ENCODE results near the gene TENT4A. TPM values are rescaled to one million over a fixed set of nuclear protein-coding genes. Genes with fewer than 3 reads are reported as not detected.

The TENT4A gene
- total RNA-seq, 2 donors from 2014 or later: 17.1 to 21.9 TPM

- peaks cover 15% of the 10 kb centered on the region for H3K4me1 ChIP-seq
- TF ChIP-seq CTCF (IDR thresholded peaks at IDR 0.05): no peak
- H3K9me3 ChIP-seq: no peaks in the 10 kb centered on the region
- DNase-seq: no peak
- no peak overlapping the region for H3K4me3 ChIP-seq
- H3K27me3 ChIP-seq: no peaks in the 10 kb centered on the region
- intact Hi-C loops (cut with DNase I): no loop called here
- peak overlapping the region; percentile 3 for H3K27ac ChIP-seq
- no peak overlapping the region for H3K9ac ChIP-seq (ENCODE audit: low read depth in 2 of 2, low read length in 2 of 2)
- H3K36me3 ChIP-seq: no peaks in the 10 kb centered on the region
These were observed 19.6 kb downstream of the TENT4A start for GRCh38 chr5:6732634-6733410.

- intact Hi-C loops (cut with DNase I): no loop called here
- no peak overlapping the region for H3K27ac ChIP-seq
- DNase-seq: no peak
These were observed 20.4 kb downstream of the TENT4A start for GRCh38 chr5:6733411-6734242.

GRCh38 chr5:6734243-6734700 lies 21.0 kb downstream of the TENT4A start:
- H3K27me3 ChIP-seq: no peaks in the 10 kb centered on the region
- H3K4me3 ChIP-seq: no peak overlapping the region
- DNase-seq: no peak
- H3K9ac ChIP-seq (ENCODE audit: low read depth in 2 of 2, low read length in 2 of 2): no peak overlapping the region
- TF ChIP-seq CTCF (IDR thresholded peaks at IDR 0.05): no peak
- no peaks in the 10 kb centered on the region for H3K36me3 ChIP-seq
- H3K27ac ChIP-seq: no peak overlapping the region
- H3K9me3 ChIP-seq: no peaks in the 10 kb centered on the region
- H3K4me1 ChIP-seq: peaks cover 15% of the 10 kb centered on the region
- intact Hi-C loops (cut with DNase I): no loop called here

More at GRCh38 chr5:6733411-6734242, 20.4 kb downstream of the TENT4A start:
- Histone ChIP-seq H3K9ac (ENCODE audit: low read depth in 2 of 2, low read length in 2 of 2) (no peak overlapping the region), H3K9me3 (no peaks in the 10 kb centered on the region), H3K4me3 (no peak overlapping the region), H3K4me1 (peaks cover 15% of the 10 kb centered on the region), H3K36me3 (no peaks in the 10 kb centered on the region), H3K27me3 (no peaks in the 10 kb centered on the region)
- no peak for TF ChIP-seq CTCF (IDR thresholded peaks at IDR 0.05)

- TF ChIP-seq CTCF (IDR thresholded peaks at IDR 0.05): no peak
- H3K27me3 ChIP-seq: no peaks in the 10 kb centered on the region
- no peak overlapping the region for H3K4me3 ChIP-seq
- no peaks in the 10 kb centered on the region for H3K36me3 ChIP-seq
- H3K27ac ChIP-seq: no peak overlapping the region
- intact Hi-C loops (cut with DNase I): no loop called here
- H3K9me3 ChIP-seq: no peaks in the 10 kb centered on the region
- H3K9ac ChIP-seq (ENCODE audit: low read depth in 2 of 2, low read length in 2 of 2): no peak overlapping the region
- H3K4me1 ChIP-seq: peaks cover 10% of the 10 kb centered on the region
- DNase-seq: no peak
These were observed 21.5 kb downstream of the TENT4A start for GRCh38 chr5:6734781-6735180.

GRCh38 chr5:6736106-6736505 lies 22.9 kb downstream of the TENT4A start:
- no peaks in the 10 kb centered on the region for H3K9me3 ChIP-seq
- no peak overlapping the region for H3K9ac ChIP-seq (ENCODE audit: low read depth in 2 of 2, low read length in 2 of 2)
- peaks cover 4% of the 10 kb centered on the region for H3K4me1 ChIP-seq
- intact Hi-C loops (cut with DNase I): no loop called here
- no peaks in the 10 kb centered on the region for H3K36me3 ChIP-seq
- no peak for DNase-seq
- H3K4me3 ChIP-seq: no peak overlapping the region
- H3K27me3 ChIP-seq: no peaks in the 10 kb centered on the region
- TF ChIP-seq CTCF (IDR thresholded peaks at IDR 0.05): no peak
- H3K27ac ChIP-seq: no peak overlapping the region

Measured in colonic mucosa (tissue), 4 donors.